GM12891 (cell line): ENCODE measurements around the gene PHPT1.

Source experiments
- PAX5 ChIP-seq: IDR thresholded peaks from 2 replicates; pipeline ENCODE4 v1.6.1; 2011; ENCODE audit warnings: low read length, moderate library complexity, mild to moderate bottlenecking; ENCODE audit not compliant: insufficient read depth, severe bottlenecking
- POLR2A ChIP-seq: IDR thresholded peaks from 2 replicates; pipeline ENCODE4 v1.6.1; 2011; ENCODE audit warnings: low read depth, low read length, control low read depth
- POLR2AphosphoS5 ChIP-seq: IDR thresholded peaks from 2 replicates; pipeline ENCODE4 v1.6.1; 2011; ENCODE audit warnings: low read depth, low read length, control low read depth
- SPI1 ChIP-seq: IDR thresholded peaks from 2 replicates; pipeline ENCODE4 v1.6.1; 2011; ENCODE audit warnings: low read depth, low read length, control low read depth
- TAF1 ChIP-seq: IDR thresholded peaks from 2 replicates; pipeline ENCODE4 v1.6.1; 2011; ENCODE audit warnings: low read depth, low read length, control low read depth

DNA sequence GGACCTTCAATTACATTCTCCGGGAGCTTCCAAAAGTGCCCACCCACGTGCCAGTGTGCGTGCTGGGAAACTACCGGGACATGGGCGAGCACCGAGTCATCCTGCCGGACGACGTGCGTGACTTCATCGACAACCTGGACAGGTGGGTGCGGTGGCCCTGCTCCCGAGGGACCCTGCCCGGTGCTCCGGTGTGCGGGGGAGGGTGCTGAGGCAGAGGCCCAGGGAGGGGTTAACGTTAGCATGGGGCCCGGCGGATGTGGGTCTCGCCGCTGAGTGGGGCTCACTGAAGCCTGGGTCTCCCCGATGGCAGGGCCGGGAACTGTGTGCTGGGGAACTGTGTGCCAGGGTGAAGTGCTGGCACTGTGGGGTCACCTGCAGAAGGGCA lies 17.5 kb upstream of the PHPT1 start:
- TF ChIP-seq TAF1 (no peak), POLR2AphosphoS5 (no peak), SPI1 (no peak), POLR2A (no peak), PAX5 (no peak)
